ENCODE results near the gene KLHL25.

KLHL25 gene

DNA sequence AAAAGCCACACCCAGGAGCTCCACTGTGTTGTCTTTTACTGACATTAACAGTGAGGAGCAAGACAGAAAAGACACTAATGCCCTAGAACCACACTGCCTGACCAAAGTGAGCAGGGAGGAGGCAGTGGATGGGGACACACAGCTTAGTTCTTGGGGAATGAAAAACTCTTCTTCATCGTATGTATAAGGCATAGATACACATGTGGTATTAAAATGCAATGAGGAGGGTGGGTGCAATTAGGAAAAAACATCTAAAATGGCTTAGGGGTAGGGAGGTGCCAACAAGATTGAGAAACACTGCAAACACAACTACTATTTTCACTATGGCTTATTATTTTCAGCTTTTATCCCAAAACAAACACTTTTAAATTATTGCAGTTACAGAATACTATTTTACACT lies 15.5 kb downstream of the KLHL25 start:
- in situ Hi-C loops (cut with MboI; ENCODE audit: low sequenced_read_pairs): no loop called here

DNA sequence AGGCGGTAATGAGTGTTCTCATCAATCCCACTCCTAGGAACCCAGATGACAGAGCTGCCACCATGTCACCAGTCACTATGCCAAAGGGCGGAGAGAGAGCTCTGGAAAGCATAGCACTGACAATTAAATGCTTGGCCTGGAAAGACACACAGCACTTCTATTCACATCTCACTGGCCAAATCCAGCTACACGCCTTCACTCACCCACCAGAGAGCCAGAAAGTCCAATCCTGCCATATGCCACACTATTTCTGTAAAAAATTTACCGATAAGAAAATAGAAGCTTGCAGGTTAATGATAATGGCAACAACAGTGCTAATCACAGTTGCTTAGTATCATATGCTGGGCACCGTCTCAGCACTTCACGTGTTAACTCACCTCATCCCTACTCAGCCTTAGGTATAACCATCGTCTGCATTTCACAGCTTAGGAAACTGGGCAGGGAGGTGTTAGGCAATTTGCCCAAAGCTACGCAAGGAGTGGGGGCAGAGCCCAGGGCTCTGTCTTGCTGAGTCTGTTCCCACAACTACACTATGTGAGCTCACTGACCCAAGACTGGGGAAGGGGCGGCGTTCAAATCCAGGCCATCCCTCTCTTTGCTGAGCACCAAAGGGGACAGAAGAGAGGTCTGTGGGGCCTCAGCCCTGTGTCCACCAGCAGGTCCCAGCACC lies 16.5 kb downstream of the KLHL25 start:
- in situ Hi-C loops (cut with MboI; ENCODE audit: low sequenced_read_pairs): no loop called here

DNA sequence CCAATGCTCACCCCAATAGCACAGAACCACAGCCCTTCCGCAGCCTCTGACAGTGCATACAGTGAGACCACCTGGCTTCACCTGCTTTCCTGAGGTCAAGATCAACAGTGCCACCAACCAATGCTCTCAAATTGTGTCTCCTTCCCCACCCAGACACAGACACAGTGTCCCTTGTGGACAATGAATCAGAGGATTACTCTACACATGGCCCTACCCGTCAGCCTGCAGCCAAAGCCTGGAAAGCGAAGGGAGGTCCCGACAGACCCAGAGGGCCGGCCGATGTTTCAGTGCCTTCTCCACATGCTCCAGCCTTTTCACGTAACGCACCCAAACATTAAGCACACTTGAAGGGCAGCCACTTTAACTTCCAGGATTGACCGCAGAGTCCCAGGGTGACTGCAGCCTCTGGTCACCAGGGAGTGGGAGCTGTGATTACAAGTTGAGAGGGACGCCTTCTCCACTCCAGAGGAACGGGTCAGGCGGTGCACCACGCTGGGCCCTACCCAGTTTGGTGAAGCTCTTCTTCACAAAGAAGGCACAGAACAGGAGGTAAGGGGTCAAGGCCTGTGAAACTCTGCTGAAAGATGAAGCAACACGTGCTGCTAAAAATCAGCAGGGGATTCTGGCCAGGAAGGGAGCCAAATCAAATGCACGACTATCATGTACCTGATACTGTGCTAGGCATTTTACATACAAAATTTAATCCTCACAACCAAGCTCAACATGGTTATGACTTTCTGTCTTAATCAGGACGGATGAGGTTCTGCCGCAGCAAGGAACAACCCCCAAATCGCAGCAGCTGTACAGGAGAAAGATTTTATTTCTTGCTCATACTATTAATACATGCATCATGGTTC lies 17.2 kb downstream of the KLHL25 start:
- in situ Hi-C loops (cut with MboI; ENCODE audit: low sequenced_read_pairs): no loop called here

DNA sequence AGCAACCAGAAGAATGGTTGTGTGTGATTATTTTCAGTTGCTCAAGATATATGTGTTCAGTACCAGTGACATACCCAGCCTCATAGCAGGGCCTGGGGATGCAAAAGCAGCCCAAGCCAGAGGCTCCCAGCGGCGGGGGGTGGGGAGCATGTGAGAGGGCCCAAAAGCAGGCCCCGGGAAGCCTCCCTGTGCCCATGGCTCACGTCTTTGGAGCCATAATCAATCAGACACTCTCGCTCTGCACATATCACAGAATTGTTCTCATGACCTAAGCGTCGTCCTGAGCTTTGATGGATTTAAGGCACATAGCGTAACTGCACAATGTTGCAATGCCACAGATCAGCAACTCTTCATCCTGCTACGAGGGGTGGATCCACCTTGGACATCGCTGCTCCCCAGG lies 20.8 kb downstream of the KLHL25 start:
- in situ Hi-C loops (cut with MboI; ENCODE audit: low sequenced_read_pairs): no loop called here

DNA sequence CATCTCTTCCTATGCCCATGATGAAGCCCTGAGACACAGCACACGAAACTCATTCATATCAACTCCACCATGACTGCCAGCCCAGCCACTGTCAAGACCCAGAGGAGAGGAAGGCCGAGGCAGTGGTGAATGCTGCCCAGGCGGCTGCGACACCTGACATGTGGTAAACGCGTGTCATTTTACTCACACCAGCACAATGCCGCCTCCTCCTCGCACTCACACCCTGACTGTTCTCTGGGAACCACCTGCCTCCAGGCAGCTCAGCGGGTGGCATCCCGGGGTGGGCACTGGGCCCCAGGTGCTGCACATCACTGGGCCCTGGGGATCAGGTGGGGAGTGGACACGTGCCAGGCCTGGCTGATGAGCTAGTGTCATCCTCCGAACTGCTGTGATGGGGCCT lies 21.5 kb downstream of the KLHL25 start:
- in situ Hi-C loops (cut with MboI; ENCODE audit: low sequenced_read_pairs): no loop called here

DNA sequence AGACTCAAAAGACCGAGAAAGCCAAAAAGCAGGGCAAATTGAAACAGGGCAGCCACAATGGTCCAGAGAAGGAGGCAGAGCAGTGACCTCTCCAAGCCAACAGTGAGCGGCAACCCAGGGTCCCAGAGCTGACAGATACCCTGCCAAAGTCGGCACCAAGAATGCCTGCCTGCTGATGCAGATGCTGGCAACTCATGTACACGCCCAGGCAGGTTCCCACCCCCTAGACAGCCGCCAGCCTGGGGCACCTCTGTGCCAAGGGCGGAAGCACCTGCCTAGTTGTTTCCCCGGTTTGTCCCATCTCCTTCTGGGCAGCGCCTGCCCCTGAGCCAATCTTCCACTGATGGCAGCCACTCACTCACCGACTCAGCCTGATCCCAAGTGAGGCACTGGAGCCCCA lies 22.1 kb downstream of the KLHL25 start:
- in situ Hi-C loops (cut with MboI; ENCODE audit: low sequenced_read_pairs): no loop called here

DNA sequence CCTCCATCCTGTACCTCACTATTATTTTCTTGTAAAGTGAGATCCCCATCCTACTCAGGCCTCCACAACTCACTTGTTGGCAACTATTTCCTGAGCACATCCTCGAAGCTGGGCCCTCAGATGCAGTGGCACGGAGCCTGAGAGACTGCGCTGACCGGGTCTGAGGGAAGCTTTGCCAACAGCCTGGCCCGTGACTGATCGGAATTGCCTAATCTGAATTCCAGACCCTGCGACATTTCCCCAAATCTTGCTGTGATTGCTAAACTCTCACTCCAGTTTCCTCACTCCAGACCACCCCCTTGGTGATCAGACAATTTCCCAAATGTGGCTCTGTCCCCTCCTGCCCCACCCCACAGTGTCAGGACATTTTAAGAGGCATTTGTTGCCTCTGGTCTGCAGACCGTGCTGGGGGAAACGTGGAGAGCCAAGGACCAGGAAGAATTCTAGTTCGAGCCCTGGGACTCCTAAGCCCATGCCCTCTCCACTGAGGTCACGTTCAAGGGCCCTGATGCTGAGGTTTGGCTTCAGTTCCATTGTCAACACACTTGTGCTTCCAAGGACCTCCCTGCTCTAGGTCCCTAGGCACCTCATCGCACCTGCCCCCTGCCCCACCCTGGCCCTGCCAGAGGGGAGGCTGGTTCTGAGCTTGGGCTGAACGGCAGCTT lies 22.8 kb downstream of the KLHL25 start:
- in situ Hi-C loops (cut with MboI; ENCODE audit: low sequenced_read_pairs): no loop called here

DNA sequence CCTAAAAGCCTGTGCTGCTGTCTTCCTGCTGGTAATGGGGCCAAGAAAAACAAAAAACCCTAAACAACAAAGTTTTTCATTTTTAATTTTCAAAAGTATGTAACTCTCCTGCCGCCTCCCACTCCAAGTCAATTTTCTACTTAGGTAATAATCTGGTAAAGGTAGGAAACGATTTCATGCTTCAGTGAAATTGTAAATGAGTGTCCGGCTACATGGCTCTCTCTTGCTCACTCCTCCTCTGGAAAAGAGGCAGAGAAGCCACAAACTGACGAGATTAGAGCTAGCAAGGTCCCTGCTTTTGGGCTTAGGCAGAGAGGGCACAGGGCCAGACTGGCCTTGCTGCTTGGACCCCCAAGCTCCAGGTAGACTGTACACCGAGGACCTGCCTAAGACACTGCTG lies 23.5 kb downstream of the KLHL25 start:
- in situ Hi-C loops (cut with MboI; ENCODE audit: low sequenced_read_pairs): no loop called here

DNA sequence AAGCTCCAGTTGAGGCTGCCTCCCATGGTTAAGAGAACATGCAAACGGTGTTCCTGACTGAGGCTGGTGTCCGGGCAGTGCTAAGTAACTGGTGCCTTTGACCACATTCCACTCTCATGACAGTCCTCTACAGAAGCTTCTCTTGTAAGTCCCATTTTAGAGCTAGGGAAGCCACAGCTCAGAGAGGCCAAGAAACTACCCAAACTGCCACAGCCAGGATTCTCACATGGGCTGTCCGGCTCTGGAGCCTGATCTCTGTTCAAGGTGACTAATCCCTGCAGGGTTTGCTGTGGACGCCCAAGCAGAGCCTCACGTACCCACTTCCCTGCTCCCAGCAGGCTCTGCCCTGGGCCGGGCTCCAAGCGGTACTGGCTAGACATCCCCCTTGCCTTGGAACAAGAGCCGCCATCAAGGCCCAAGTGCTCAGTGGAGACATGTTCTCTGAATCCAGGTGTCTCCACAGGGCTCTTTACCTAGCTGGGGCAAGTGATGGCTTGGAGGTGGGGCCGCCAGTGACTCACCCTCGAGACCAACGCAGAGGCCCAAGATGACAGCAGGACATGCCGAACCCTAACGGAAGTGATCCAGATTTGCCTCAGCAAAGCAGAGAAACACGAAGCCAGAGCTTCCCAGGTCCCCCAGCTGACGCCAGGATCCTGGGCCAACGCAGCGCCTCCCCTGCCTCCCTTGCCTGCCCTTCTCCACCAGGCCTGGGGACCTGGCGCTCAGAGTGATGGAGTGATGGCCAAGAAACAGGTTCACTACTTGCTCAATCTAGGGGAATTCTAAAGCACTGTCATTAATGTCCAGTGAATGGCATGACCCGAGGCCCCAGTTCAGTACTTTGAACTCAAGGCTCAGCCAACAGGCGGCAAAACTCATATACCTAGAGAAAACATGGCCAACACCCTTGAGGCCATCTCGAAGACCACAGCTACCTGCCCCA lies 24.4 kb downstream of the KLHL25 start:
- in situ Hi-C loops (cut with MboI; ENCODE audit: low sequenced_read_pairs): no loop called here

DNA sequence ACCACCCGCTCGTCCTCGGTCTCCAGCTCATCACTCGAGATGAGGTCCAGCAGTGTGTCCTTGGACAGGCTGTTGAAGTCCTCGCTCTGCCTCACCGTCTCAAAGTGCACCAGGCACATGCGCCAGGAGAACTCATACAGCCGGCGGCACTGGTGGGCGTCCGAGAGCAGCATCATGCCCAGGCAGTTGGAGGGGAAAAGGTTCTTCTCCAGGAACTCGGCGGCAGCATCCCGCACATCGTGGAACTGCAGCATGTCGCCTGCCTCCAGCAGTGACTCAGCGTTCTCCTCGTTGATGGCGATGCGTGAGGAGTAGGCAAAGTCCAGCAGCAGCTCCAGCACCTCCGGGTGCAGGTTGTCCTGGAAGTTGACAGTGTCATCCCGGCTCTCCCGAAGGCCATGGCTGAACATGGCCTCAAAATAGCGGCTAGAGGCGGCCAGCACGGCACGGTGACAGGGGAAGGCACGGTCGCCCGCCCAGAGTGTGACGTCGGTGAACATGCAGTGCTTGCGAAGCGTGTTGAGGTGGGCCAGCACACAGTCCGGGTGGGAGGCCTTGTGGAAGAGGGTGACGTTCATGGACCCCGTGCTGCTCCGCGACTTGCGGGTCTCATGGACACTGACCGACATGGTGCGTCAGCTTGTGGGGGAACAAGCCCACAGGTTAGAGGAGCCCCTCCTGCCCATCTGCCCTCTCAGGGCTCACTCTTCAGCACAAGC lies 25.4 kb downstream of the KLHL25 start:
- in situ Hi-C loops (cut with MboI; ENCODE audit: low sequenced_read_pairs): no loop called here

DNA sequence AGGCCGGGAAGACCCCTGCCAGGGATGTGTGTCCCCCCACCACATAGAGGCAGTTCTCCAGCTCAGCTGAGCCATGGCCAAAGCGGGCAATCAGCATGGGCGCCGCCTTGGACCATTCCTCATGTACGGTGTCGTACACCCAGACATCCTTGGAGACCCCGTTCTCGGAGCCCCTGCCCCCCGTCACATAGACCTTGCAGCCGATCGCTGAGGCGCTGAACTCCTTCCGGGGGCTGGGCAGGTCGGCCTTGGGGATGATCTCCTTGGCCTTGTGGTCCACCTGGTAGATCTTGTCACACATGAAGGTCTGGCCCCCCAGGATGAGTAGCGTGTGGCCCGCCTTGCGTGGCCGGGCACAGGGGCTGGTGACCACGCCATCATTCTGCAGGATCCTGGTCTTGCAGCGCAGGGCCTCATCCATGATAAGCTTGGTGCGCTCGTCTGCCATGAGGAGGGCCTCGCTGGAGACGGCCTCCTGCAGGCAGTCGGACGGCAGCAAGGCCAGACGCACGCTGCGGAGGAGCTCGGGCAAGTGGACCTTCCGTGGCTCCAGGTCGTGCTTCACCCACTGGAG lies 26.0 kb downstream of the KLHL25 start:
- in situ Hi-C loops (cut with MboI; ENCODE audit: low sequenced_read_pairs): no loop called here

DNA sequence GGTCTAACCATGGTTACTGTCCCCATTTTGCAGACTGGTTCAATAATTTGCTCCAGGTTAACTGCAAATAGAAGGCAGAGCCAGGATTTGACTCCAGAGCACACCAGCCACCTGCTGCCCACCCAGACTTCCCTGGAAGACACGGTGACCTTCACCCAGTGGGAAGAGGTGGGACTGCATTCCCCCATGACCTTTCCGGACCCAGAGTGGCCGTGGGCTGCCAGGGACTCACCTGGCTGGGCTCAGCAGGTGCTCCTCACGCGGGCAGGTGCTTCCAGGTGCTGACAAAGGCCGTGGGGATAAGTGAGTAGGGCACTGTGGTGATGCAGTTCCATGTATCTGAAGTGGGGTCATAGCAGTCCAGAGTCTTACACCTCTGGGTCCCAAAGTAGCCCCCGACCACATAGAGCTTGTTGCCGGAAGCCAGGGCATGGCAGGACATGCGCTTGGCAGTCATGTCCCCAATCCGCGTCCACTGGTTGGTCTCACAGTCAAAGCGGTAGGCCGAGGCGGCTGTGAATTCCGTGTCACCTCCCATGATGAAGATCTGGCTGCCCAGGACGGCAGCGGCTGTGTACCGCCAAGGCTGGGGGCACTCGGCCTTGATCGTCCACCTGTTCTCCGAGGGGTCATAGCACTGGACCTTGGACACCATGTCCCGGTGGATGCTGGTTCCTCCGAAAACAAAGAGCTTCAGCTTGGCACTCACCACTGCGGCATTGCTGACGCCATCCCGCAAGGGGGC lies 26.8 kb downstream of the KLHL25 start:
- in situ Hi-C loops (cut with MboI; ENCODE audit: low sequenced_read_pairs): no loop called here

DNA sequence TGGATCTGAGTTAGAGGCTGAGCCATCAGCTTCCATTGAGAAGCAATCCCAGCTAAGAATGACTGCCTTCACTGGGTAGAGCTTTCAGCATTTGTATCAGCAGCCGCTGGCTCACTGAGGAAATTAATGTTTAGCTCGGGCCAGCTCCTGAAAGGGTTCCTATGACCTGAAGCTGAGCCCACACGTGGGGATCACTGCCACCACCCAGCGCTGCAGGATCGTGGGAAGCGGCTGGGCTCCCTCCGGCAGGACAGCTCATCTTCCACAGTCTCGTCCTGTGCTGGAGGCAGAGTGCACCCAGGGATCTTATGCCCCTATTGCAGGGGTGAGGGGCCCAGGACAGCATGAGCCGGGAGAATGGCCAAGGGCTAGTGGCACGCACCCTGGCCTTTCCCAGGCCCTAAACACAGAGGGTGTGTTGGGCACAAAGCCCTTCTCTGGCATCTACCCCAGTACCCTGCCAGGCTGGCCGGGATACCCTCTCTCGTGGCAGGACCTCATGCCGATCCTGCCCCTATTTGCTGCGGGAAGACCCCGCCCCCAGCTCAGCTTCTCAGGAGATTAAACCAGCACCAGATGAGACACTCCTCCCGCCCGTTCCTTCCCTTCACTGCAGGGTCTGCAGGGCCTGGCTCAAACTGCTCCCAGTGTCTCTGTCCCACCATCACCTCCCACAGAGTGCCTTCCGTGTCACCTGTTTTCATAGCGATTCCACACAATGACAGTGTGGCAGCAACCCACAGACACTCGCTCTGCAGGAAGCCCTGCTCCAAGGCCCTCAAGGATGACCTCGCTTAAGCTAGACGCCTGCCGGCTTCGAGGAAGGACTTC lies 28.5 kb downstream of the KLHL25 start:
- in situ Hi-C loops (cut with MboI; ENCODE audit: low sequenced_read_pairs): no loop called here

DNA sequence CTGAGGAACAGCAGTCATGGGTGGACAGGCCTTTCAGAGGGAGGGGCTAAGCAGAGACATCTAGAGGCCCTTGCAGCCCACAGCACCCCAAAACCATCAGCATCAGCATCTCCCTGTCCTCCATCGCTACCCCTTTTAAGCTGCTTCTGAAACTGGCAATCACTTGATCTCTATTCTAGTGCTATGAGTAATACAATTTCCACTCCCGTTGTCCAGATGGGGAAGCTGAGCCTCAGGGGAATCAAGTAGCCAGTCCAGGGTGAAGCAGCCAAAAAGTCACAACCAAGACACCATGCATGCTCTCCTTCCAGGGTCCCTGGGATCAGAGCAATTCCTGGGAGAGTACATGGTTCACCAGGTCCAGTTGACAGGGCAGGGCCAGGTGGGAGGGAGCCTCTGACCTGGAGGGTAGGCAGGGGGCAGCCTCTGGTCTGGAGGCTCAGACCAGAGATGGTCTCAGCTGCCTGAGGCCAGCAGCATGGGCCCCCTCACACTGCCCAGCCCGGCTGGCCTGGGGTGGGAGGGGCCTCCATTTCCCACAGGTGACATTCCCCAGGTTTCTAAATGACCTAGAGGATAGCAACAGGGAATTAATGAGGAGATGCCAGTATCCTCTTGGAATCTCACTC lies 30.0 kb downstream of the KLHL25 start:
- in situ Hi-C loops (cut with MboI; ENCODE audit: low sequenced_read_pairs): no loop called here

DNA sequence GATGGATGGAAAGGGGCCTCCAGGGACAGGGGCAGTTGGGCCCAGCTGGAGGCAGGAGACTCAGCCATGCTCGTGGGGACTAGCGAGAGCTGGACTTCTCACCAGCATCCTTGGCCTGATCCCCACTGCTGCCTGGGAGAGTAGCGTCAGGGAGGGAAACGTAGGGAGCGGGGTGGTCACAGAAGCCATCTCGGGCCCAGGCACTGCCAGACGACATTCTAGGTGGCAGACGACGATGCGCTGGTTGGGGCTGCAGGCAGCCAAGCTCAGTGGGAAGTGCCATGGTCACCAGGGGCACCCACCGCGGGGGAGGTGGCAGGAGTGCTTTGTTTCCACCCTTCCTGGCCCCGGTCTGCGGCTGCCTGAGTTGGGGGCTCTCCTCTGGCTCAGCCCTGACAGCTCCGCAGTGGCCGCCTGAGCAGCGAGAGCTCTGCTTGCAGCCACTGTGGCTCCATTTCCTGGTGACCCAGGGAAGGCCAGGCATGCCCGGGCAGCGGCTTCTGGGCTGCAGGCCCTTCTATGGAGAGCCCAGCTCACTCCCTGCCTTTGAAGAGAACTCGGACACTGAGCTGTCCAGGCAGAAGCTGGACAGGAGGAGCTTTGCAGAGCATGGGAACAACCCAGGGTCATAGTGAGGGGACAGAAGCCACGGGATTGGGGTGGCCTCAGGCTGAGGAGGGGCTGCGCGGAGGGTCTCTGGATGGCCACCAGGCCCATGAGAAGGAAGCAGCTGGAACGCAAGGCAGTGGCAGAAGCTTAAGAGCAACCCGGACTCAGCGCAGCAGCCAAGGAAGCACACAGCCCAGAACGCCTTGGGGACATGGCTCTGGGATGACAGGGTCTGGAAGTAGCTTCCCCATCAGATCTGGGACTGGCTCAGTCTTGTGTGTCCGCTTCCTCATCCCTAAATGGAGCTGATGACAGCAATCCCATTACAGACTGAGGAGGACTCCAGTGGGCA lies 30.8 kb downstream of the KLHL25 start:
- in situ Hi-C loops (cut with MboI; ENCODE audit: low sequenced_read_pairs): no loop called here

DNA sequence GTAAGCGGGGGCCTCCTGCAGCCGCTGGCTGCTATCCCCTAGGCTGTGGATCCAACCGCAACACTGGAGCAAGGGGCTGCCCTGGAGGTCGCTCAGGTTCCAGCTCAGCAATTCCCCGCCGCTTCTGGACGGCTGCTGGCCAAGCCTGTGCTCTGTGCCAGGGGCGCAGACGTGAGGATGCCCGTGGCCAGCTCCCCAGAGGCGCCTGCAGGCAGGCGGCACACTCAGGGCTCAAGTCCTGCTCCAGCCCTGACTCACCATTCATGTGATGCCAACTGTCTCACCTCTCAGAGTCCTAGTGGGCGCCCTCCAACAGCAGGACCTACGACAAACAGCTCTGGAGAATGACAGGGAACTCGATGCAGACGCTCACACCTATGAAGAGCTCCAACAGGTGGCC lies 31.6 kb downstream of the KLHL25 start:
- in situ Hi-C loops (cut with MboI; ENCODE audit: low sequenced_read_pairs): no loop called here

DNA sequence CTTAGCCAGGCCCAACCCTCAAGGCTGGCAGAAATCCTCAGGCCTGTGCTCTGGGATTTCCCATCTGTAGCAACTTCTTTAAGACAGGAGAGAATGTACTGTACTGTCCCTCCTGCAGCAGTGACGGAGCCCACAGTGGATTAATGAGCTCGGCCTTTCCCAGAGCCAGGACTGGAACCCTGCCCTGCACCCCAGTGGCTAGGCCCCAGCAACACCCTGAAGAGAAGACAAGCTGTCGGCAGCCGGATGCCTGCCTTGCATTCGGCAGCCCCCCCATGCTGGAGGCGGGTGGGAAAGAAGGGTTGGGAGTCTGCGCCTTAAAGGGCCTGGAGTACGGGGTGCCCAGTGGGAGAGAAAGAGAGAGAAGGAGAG lies 32.0 kb downstream of the KLHL25 start:
- in situ Hi-C loops (cut with MboI; ENCODE audit: low sequenced_read_pairs): no loop called here

Data from HL-60/S4 treated with retinoic acid at 250 ng/mL for 4 days and 3 days (cell line).